ENCODE data around the gene MTOR.
"Not testable (repeated sequence)": the region's sequence is repeated elsewhere in the genome, so short reads cannot be mapped to it uniquely, and the experiment has no call there.

The MTOR gene

DNA sequence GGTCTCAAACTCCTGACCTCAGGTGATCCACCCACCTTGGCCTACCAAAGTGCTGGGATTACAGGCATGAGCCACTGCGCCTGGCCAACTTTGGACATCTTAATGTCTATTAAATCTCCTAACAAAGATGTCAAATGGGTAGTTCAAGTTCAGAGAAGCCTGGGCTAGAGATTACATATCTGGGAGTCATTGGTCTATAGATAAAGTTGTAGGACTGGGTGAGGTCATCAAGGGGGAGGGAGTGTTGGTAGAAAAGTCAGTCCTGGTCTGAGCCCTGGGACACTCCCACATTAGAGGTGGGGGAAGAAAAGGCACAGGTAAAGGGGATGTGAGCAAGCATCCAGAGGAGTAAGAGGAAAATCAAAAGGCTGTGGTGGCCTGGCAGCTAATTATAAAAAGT, 17.3 kb upstream of the MTOR start:
- no peak for DNase-seq

DNA sequence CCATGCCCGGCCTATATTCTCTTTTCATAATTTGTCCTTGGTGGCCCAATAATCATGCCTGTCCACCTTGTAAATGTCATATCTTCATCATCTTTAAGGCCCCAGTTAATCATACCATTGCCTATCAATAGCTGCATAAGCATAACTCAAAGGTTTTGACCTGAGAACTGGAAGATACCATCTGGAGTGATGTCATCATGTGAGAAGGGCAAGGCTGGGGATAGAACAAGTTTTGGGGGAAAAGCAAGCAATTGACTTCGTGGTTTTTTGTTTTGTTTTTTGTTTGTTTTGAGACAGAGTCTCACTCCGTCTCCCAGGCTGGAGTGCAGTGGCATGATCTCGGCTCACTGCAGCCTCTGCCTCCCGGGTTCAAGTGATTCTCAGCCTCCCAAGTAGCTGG, 16.8 kb upstream of the MTOR start:
- DNase-seq, result no peak

DNA sequence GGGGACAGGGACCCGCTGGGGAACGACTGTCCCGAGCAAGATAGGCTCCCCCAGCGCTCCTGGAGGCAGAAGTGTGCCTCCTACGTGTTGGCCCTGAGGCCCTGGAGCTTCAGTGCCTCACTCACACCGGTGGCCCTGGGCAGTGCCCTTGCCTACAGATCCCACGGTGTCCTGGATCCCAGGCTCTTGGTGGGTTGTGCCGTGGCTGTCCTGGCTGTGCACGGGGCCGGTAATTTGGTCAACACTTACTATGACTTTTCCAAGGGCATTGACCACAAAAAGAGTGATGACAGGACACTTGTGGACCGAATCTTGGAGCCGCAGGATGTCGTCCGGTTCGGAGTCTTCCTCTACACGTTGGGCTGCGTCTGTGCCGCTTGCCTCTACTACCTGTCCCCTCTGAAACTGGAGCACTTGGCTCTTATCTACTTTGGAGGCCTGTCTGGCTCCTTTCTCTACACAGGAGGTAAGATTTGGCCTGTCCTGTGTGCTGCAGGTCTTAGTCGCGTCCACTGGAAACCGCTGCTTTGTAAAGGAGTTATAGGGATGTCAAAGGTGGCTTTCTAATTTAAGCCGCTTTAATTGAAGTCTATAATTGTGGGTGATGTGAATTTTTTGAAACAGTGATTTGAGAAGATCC, 11.4 kb upstream of the MTOR start:
- no peak for DNase-seq

DNA sequence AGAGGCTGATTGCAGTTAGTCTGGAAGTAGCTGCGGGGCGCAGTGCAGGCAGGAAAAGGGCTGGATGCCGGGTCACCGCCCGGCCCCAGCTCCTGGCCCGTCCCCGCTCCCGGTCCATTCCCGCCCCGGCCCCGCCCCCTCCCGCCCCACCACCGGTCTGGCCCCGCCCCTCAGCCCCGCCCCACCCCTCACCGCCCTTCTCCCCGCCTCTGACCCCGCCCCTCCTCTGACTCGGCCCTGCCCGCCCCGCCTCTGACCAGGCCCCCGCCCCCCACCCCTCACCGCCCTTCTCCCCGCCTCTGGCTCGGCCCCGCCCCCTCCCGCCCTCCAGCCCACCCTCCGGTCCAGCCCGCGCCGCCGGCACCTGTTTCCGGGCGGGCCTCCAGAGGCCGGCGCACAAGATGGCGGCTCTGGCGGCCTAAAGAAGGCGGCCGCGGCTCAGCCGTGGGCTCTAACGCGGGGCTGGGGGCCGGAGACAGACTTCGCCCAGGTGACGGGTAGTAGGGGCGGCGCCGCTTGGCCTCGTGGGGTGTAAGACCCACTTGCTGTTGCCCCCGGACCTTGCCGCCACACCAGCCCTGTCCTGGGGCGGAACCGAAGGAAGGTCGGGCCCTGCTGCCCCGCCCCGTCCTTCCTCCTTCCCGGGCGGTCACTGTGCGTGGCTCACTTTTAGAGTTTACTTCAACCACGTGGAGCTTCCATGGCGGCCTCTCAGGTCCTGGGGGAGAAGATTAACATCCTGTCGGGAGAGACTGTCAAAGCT, 10.7 kb upstream of the MTOR start, which contains the start of gene UBIAD1:
Gene UBIAD1, plus strand, starts transcription at position 367 of the 763 bp plus-strand sequence. Its CDS starts 334 bp downstream, at position 701.
- peak; percentile 88 for DNase-seq

DNA sequence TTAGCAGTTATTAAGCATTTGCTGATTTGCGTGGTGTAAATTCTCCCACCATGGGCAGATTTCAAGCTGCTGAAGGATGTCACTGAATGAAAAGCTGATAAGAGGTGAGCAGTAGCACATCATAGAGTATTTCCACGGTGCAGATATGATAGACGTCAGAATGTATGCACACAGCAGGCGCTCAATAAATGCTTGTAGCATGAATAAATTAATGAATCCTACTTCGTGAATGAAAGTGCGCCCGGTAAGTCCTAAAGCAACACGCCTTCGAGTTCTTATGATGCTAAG, 10.1 kb upstream of the MTOR start:
- no peak for DNase-seq

DNA sequence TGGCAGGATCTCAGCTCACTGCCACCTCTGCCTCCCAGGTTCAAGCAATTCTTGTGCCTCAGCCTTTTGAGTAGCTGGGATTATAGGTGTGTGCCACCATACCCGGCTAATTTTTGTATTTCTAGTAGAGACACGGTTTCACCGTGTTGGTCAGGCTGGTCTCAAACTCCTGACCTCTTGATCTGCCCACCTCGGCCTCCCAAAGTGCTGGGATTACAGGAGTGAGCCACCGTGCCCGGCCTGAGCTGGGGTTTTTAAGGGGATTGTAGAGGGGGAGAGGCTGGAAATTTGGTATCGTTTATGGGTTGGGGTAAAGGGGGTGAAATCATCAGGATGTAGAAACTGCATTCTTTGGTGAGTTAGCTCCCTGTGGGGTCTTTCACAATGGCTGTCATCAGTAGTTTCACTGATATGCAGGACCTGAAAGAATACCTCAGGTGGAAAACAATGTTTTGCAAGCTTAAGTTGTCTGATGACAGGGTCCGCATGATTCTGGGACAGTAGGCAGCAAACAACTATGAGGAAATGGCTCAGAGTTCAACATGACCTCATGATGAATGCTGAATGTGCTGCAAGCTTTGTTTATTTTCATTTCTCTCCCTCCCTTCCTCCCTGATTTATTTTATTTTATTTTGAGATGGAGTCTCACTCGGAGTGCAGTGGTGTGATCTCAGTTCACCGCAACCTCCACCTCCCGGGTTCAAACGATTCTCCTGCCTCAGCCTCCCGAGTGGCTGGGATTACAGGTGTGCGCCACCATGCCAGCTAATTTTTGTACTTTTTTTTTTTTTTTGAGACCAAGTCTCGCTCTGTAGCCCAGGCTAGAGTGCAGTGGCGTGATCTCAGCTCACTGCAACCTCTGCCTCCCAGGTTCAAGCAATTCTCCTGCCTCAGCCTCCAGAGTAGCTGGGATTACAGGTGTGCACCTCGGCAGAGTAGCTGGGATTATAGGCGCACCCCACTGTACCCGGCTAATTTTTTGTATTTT, 5.3 kb upstream of the MTOR start:
- DNase-seq, result not testable (repeated sequence)

DNA sequence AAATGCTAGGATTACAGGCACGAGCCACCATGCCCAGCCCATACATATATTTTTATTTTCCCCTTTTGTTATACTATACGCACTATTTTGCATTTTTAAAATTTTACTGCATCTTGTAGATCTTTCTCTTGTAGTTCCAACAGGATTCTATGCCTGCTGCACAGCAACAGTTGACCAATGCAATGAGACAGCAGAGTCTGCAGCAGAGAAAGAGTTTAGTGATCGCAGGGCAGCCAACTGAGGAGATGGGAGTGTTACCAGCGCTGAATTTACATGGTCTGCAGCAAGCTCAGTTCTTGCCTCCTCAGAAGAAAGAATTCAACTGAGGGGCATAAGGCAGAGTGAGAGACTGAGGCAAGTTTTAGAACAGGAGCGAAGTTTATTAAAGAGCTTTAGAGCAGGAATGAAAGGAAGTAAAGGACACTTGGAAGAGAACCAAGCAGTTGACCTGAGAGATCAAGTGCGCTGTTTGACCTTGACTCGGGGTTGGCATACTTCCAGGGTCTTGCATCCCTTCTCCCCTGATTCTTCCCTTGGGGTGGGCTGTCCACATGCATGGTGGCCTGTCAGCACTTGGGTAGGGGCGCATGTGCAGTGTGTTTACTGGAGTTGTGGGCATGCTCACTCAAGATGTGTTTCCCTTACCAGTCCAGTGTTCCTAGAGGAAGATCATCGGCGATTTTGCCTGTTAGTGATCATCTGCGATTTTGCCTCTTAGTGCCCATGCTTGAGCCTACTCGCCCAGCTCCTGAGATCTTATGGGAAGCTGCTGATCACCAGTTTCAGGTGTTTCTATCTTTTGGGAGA, 4.1 kb upstream of the MTOR start:
- DNase-seq, result no peak

DNA sequence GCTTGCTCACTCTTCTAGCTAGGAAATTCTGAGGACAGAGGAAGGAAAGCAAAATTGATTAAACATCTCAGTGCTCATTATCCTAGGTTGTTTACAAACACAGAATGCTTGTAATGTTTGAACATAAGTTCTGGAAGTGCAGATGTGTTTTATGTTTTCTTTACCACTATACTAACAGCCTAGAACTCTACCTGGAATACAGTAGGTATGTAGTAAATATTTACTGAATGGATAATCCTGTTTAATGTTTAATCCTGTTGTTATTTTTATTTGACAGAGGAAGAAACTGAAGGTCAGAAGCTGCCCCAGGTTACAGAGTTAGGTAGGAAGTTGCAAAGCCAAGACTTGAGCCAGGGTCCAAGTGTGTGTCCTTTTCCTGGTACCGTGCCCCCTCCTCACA, 6.1 kb downstream of the MTOR start:
- DNase-seq, result no peak

DNA sequence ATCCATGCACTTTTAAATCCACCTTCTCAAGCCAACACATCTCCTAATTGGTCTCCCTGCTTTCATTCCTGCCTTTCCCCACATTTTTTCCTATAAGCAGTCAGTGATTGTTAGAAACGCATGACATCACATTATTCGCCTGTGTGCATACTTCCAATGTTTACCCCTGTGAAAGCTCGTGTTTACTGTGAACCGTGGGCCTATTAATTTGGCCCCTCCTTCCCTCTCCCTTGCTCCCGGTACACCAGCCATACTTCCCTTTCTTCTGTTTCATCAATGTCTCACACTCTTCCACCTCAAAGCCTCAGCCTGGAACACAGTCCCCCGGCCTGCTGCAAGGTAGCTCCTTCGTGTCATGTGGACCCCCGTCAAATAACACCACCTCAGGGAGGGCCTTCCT, 9.1 kb downstream of the MTOR start:
- no peak for DNase-seq

DNA sequence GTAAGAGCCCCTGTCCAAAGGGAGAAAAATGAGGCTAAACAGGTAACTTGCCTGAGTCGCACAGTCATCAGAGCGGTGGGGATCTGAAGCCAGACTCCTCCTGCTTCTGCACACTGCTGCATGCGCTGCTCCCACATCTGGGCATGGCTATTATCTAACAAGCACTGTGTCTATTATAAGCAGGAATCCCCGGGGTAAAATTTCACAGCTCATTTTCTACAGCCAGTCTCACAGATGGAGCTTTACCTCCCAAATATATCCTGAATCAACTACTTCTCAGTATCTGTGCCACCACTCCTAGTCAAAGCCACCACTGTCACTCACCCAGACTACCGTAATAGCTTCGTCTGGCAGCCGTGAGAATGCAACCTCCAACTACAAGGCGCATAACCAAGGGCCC, 9.8 kb downstream of the MTOR start:
- no peak for DNase-seq

DNA sequence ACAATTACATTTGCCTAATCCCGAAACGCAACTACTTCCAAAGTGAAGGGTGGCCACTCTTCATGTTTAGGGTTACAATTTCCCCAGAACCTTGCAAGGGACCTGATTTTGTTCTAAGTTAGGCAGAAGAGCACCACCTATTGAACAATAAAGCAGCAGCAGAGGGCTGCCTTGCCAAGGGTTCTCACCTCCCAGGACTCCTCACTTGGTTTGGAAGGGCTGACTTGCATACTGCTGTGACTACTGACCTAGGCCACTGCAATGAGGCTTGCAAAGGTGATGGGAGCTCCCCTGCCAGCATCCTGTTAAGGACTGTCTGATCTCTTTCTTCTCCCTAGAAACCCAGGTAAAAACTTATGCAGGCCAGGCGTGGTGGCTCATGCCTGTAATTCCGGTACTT, 14.2 kb downstream of the MTOR start:
- no peak for DNase-seq

DNA sequence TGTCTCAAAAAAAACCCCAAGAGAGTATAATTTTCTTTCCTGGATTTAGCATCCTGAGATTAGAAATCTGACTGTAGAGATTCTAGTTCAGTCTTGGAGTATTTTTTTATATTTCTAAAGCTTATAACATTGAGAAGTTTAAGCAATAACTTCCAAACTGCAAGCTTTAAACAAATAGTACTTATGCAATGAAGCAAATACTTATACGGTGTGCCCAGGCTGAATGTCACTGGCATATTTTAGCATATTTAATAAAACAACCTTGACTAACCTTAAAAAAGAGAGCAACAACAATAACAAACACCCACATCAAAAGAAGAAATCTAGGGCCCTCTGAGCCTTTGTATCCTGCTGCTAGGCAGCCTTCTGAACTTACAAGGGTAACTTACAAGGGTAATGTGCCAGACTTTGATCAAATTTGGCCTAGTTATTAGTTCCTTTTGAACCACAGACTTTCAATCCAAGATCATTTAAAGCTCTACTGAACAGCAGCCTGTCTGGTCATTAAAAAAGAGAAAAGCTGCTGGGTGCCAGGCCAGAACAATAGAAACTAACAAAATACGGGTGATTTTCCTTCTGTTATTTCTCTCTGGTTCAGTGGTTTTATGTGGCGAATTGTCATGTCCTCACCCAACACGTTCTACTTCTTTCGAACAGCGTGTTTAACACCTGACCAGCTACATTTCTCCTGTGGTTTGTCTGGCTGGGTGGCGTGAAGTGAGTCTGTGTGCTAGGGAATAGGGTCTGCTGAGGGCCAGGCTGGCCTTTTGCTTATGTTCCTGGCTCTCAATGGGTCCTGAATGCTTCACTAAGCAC, 16.2 kb downstream of the MTOR start:
- DNase-seq, result no peak

DNA sequence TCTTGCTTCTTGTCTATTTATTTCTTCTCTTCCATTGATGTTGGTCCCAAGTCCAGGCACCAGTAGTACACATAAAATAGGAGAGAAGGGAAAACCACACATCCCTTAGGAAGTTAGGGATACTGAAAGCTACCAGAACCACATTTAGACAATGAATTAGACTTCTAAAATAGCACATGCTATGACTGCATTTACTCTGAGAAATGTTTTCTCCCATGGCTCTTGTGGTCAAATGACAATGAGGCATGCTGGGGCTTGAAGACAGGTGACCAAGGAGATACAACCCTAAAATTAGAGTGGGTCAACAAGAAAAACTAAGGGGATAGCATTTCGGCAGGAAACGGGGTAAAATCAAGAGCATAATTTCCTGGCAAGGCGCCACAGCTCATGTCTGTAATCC, 17.1 kb downstream of the MTOR start:
- no peak for DNase-seq

DNA sequence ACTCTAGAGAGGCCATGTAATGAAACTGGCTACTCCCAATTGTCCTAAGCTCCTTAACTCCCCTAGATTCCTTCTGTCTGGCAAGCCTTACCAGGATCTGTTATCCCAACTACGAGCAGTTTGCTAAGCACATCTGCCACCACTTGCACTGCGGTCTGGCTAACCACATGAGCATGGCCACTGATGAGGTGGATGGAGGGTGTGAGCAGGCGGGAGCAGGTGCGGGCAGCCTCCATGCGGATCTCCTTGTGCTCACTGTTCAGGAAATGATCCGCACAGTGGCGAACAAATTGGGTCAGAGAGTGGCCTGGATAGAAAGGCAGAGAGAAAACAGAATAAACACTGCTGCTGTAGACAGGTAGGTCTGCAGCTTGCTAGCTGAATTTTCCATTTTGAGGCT, 24.0 kb downstream of the MTOR start:
- DNase-seq, result no peak

DNA sequence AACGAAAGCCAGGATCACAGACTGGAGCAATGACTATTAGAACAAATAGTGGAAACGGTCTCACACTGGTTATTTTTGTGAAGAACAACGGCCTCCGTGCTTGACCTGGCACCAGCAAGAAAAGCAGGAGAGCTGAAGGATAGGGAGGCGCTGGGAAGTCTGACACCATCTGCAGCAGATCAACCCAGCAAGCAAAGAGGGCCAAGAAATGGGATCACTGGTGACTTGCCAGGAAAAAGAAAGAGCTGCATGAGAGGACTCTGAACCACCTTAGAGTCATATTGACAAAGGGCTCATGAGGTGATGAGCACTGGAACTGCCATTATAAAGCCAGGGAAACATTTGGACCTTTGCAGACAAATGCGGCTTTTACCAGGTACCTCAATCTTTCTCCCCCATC, 25.0 kb downstream of the MTOR start:
- no peak for DNase-seq

DNA sequence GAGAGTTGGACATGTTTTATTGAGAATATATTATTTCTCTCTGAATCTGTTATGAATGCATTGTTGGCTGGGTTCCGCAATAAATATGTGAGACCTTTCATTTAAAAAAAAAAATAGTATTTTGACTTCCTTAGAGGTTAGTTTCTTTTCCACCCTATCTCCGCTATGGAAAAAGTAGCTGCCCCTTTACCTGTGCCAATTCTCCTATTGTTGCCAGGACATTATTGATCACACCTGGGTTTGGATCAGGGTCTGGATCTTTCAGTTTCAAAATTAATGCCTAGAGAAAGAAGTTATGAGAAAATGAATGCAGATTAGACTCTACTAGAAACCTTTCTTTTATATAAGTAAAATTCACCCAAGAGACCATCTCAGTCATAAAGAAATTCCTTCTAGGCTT, 29.1 kb downstream of the MTOR start:
- no peak for DNase-seq

DNA sequence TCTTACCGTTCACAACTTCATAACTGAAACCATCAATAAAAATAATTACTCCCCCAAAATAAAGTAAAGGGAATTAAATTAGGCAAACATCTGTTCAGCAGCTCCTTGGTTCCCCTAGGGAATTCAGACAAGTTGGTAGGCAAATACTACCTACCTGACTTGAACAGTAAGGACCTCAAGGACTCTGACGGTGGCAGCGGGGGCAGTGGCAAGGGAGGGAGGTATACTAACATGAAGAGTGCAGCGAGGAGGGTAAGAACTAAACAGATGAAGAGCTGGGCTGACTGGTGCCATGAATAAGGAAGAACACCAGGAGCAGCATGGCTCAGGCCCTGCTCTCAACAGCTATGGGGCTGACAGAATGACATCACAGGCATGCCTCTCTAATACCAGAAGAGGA, 33.1 kb downstream of the MTOR start:
- DNase-seq, result no peak

DNA sequence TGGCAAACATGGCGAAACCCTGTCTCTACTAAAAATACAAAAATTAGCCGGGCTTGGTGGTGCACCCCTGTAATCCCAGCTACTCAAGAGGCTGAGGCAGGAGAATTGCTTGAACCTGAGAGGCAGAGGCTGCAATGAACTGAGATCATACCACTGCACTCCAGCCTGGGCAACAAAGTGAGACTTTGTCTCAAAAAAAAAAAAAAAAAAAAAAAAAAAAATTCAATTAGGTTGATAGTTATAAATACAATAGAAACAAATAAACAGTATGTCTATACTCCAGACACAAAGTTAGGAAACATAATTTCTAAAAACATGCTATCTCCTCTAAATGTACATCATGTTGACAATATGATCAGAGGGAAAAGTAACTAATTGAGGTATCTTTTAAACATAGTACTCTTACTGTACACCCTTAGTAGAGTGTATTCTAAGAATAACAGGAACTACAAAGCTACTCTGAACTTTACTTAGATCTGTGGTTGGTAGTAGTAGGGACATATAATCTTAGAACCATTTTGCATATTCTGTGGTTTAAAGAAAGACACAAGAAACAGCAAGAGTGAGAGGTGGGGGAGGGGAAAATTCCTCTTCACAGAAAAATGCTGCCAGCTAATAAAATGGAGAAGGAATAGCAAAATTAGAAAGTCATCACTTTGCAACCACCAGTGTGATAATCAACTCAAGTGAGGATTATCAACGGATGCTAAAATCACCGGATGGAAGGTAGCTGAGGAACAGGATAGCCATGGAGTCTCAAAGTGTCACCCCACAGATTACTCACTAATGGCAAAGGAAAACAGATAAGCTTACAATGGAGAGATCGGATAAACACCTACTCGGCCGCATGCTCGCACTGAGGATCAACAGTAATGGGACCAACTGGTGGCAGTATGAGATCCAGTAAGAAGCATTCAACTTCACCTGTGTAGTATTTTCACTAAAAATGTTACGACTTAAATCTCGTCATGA, 35.0 kb downstream of the MTOR start:
- DNase-seq, result no peak

DNA sequence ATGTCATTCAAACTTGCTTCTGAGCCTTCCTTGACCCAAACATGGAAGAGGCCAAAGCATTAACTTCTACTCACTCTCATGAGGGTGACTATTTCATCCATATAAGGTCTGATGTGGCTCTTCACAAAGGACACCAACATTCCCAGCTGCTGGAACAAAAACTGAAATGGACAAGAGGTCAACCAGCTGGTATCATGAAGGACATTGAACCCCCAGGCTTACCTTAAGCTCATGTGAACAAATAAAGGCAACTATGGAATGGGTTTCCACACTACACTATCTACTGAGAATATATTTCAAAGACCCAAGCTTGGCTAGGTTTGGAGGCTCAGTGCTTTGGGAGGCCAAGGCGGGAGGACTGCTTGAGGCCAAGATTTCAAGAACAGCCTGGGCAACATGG, 46.3 kb downstream of the MTOR start:
- DNase-seq, result no peak

DNA sequence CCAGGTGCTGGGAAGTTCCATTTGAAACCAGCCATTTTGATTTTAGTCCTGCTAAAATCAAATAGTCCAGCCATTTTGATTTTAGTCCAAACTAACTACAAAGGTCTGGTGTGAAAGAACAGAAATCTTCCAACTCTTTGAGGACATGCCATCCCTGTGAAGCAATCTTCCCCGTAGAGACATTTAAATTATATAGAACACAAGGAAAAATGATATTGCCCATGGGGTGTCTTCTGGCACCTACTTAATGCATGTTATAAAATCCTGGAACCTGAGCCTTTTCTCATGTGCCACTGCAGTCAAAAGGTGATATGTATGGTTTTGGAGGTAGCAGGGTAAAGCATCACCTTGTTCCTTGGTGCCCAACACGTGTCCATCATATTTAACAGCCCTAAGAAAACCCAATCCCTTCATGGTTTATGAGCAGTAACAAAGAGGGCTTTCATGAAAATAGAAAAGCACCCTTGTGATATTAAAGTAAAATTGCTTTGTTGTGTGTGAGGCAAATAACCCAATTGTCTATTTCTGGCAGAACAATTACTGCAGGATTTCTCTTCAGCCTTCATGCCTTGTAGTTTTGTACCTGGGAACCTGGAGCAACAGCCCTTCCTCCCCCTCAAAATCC, 46.9 kb downstream of the MTOR start:
- no peak for DNase-seq
